GM19395 (cell line): ENCODE data around the gene FGF14.
A peak's percentile ranks its signal among the peaks of the same experiment; 100 is the strongest.
"Not testable (repeated sequence)": the region's sequence is repeated elsewhere in the genome, so short reads cannot be mapped to it uniquely, and the experiment has no call there.

Source experiments
- ATAC-seq: cut with Tn5 transposase; IDR thresholded peaks from one replicate; pipeline ENCODE4 v1.9.1; 2021; ENCODE audit warnings: mild to moderate bottlenecking, moderate library complexity; ENCODE audit not compliant: unreplicated experiment

The FGF14 gene

GRCh38 chr13:102141625-102142472 lies 260.0 kb downstream of the FGF14 start:
- ATAC-seq, result peak; percentile 63

GRCh38 chr13:102139626-102140025 lies 262.2 kb downstream of the FGF14 start:
- no peak for ATAC-seq

- ATAC-seq, result no peak
Observed at GRCh38 chr13:102138635-102139190, 263.1 kb downstream of the FGF14 start.

- ATAC-seq, result not testable (repeated sequence)
Observed at GRCh38 chr13:102137904-102138303, 263.9 kb downstream of the FGF14 start.

- ATAC-seq, result no peak
Observed at GRCh38 chr13:102136735-102137296, 265.0 kb downstream of the FGF14 start.

- ATAC-seq, result no peak
Observed at GRCh38 chr13:102132777-102133295, 269.0 kb downstream of the FGF14 start.

GRCh38 chr13:102131246-102131645 lies 270.6 kb downstream of the FGF14 start:
- ATAC-seq, result no peak

GRCh38 chr13:102128216-102128810 lies 273.5 kb downstream of the FGF14 start:
- ATAC-seq, result peak; percentile 73

- no peak for ATAC-seq
Observed at GRCh38 chr13:102127153-102127552, 274.7 kb downstream of the FGF14 start.

- ATAC-seq, result no peak
Observed at GRCh38 chr13:102122147-102122546, 279.7 kb downstream of the FGF14 start.

GRCh38 chr13:102117175-102117831 lies 284.5 kb downstream of the FGF14 start:
- no peak for ATAC-seq

GRCh38 chr13:102103469-102103868 lies 298.4 kb downstream of the FGF14 start:
- no peak for ATAC-seq

GRCh38 chr13:102100234-102100633 lies 301.6 kb downstream of the FGF14 start:
- ATAC-seq, result no peak

- ATAC-seq, result no peak
Observed at GRCh38 chr13:102097708-102098107, 304.1 kb downstream of the FGF14 start.

- not testable (repeated sequence) for ATAC-seq
Observed at GRCh38 chr13:102093288-102093687, 308.6 kb downstream of the FGF14 start.

GRCh38 chr13:102091231-102091630 lies 310.6 kb downstream of the FGF14 start:
- no peak for ATAC-seq

- ATAC-seq, result no peak
Observed at GRCh38 chr13:102090532-102090931, 311.3 kb downstream of the FGF14 start.

- no peak for ATAC-seq
Observed at GRCh38 chr13:102089722-102090121, 312.1 kb downstream of the FGF14 start.

- no peak for ATAC-seq
Observed at GRCh38 chr13:102089177-102089576, 312.7 kb downstream of the FGF14 start.

- no peak for ATAC-seq
Observed at GRCh38 chr13:102073251-102073650, 328.6 kb downstream of the FGF14 start.

- no peak for ATAC-seq
Observed at GRCh38 chr13:102071711-102072110, 330.1 kb downstream of the FGF14 start.
